Endothelial cell of umbilical vein (primary cell): ENCODE data around the gene SNED1. TPM values are rescaled to one million over a fixed set of nuclear protein-coding genes. Genes with fewer than 3 reads are reported as not detected.

ENCODE experiments used
- BruUV-seq: library from RNA; stranded (reverse); fragments of 400-500 nt; replicated peaks from 2 replicates; lab custom pipeline; 2021; lab: Mats Ljungman, UMichigan
- CTCF ChIA-PET: fragments of 300-600, 350-600 bp; sonication (Branson Sonifier 250); formaldehyde crosslinking; loops from one replicate; lab custom pipeline; 2021; ENCODE audit warnings: antibody characterized with exemption, inconsistent platforms; lab: Charles Lee
- POLR2A ChIA-PET: fragments of 300-600, 350-600 bp; sonication (Branson Sonifier 250); formaldehyde crosslinking; loops from one replicate; lab custom pipeline; 2021; ENCODE audit warnings: antibody characterized with exemption, inconsistent platforms; lab: Charles Lee
- DNase-seq: peaks from one replicate; pipeline ENCODE4 v3.0.0-alpha.2; 2011; ENCODE audit warnings: low read depth, low spot score
- FAIRE-seq: peaks from 2 replicates; lab custom pipeline; 2011; peaks lifted over from hg19 to GRCh38; lab: Jason Lieb, UNC
- H2AFZ ChIP-seq: 2 replicates; pipeline ENCODE4 v1.6.0; 2012; ENCODE audit warnings: low read depth, low read length, control low read depth, inconsistent platforms
- H3K27ac ChIP-seq: 2 replicates; pipeline ENCODE4 v1.5.1; 2011; ENCODE audit warnings: low read depth, mild to moderate bottlenecking, control low read depth, low read length, moderate library complexity; ENCODE audit not compliant: insufficient read depth
- H3K27me3 ChIP-seq, 2 experiments: 2 replicates each; pipeline versions ENCODE4 v1.6.0 to v1.6.1; 2011; ENCODE audit warnings: low read length in 2 of 2, mixed read lengths in 1 of 2; ENCODE audit not compliant: control insufficient read depth in 2 of 2, insufficient read depth in 2 of 2
- H3K36me3 ChIP-seq, 2 experiments: 2 replicates in 1 of 2; 3 replicates in 1 of 2; pipeline ENCODE4 v1.5.1; 2011; ENCODE audit warnings: low read length in 2 of 2, mild to moderate bottlenecking in 1 of 2, moderate library complexity in 1 of 2; ENCODE audit not compliant: control insufficient read depth in 2 of 2, insufficient read depth in 2 of 2; ENCODE audit errors: extremely low read depth in 1 of 2
- H3K4me1 ChIP-seq: 3 replicates; pipeline ENCODE4 v1.5.1; 2011; ENCODE audit warnings: mild to moderate bottlenecking, low read length; ENCODE audit not compliant: control insufficient read depth, insufficient read depth; ENCODE audit errors: extremely low read depth
- H3K4me2 ChIP-seq: 2 replicates; pipeline ENCODE4 v1.6.1; 2011; ENCODE audit warnings: low read length, control low read depth, mixed read lengths; ENCODE audit not compliant: insufficient read depth
- H3K4me3 ChIP-seq, 3 experiments: fragments of 200-600 bp in 1 of 3; sonication (generic), shearing (Covaris generic) in 1 of 3; replicated peaks in 1 of 3; 2 replicates each; pipeline ENCODE4 v1.5.1; 2011 to 2016; ENCODE audit warnings: control low read depth in 3 of 3, low read length in 3 of 3, mild to moderate bottlenecking in 2 of 3, inconsistent platforms in 1 of 3, low read depth in 1 of 3, moderate library complexity in 1 of 3; ENCODE audit not compliant: insufficient read depth in 1 of 3
- H3K79me2 ChIP-seq: 2 replicates; pipeline ENCODE4 v1.6.0; 2012; ENCODE audit warnings: low read length, inconsistent platforms; ENCODE audit not compliant: control insufficient read depth, insufficient read depth
- H3K9ac ChIP-seq: replicated peaks from 2 replicates; pipeline ENCODE3; 2011; ENCODE audit warnings: low read length, control low read depth; ENCODE audit not compliant: insufficient read depth; ENCODE audit errors: extremely low read depth
- H3K9me1 ChIP-seq: replicated peaks from 3 replicates; pipeline ENCODE4 v1.6.0; 2011; ENCODE audit warnings: mild to moderate bottlenecking, low read length; ENCODE audit not compliant: control insufficient read depth, insufficient read depth; ENCODE audit errors: extremely low read depth
- H3K9me3 ChIP-seq: replicated peaks from 2 replicates; pipeline ENCODE4 v1.5.1; 2012; ENCODE audit warnings: low read length, inconsistent platforms; ENCODE audit not compliant: control insufficient read depth, insufficient read depth
- H4K20me1 ChIP-seq: replicated peaks from 2 replicates; pipeline ENCODE3; 2011; ENCODE audit warnings: mild to moderate bottlenecking, low read length; ENCODE audit not compliant: control insufficient read depth, insufficient read depth; ENCODE audit errors: extremely low read depth
- CTCF ChIP-seq, 2 donors: IDR thresholded peaks; 1 replicate in 1 of 2; 2 replicates in 1 of 2; pipeline ENCODE4 v1.5.1; 2011; ENCODE audit warnings: low read length in 2 of 2, mild to moderate bottlenecking in 2 of 2, moderate library complexity in 2 of 2, control low read depth in 1 of 2, inconsistent platforms in 1 of 2, low read depth in 1 of 2; ENCODE audit not compliant: insufficient read depth in 1 of 2; ENCODE audit errors: extremely low read depth in 1 of 2
- EZH2 ChIP-seq: IDR thresholded peaks from 2 replicates; pipeline ENCODE4 v1.6.1; 2012; ENCODE audit warnings: borderline replicate concordance, low read depth, mild to moderate bottlenecking, moderate library complexity, low read length, inconsistent platforms; ENCODE audit not compliant: severe bottlenecking
- FOS ChIP-seq: IDR thresholded peaks from 2 replicates; pipeline ENCODE4 v1.6.1; 2011; ENCODE audit warnings: mild to moderate bottlenecking, low read length, moderate library complexity, borderline replicate concordance; ENCODE audit not compliant: insufficient read depth
- GATA2 ChIP-seq: IDR thresholded peaks from 2 replicates; pipeline ENCODE4 v1.7.0; 2011; ENCODE audit warnings: low read depth, mild to moderate bottlenecking, moderate library complexity, mixed read lengths, low read length; ENCODE audit not compliant: insufficient read length, insufficient read depth
- JUN ChIP-seq: IDR thresholded peaks from 2 replicates; pipeline ENCODE4 v1.6.1; 2011; ENCODE audit warnings: borderline replicate concordance, low read depth; ENCODE audit not compliant: insufficient read length, insufficient read depth
- MAX ChIP-seq: IDR thresholded peaks from 2 replicates; pipeline ENCODE4 v1.6.1; 2011; ENCODE audit not compliant: insufficient read depth, insufficient read length
- MYC ChIP-seq: IDR thresholded peaks from one replicate; pipeline ENCODE4 v1.6.1; 2011; ENCODE audit warnings: mild to moderate bottlenecking, low read depth, low read length
- POLR2A ChIP-seq: IDR thresholded peaks from 2 replicates; pipeline ENCODE4 v1.6.1; 2012; ENCODE audit warnings: low read depth, mild to moderate bottlenecking, control low read depth, low read length
- POLR2AphosphoS5 ChIP-seq: IDR thresholded peaks from 2 replicates; pipeline ENCODE4 v1.6.1; 2012; ENCODE audit warnings: low read depth, mild to moderate bottlenecking, control low read depth, low read length, moderate library complexity; ENCODE audit not compliant: insufficient read depth
- dilution Hi-C: fragments of 300-500 bp; cut with MboI; formaldehyde crosslinking; loops from one replicate; pipeline ENCODE4 v1.15.0; 2019; ENCODE audit warnings: low sequenced_read_pairs; ENCODE audit not compliant: extremely low pct_ligation_motif_present
- intact Hi-C: fragments of 100-400 bp; cut with micrococcal nuclease; formaldehyde crosslinking; loops from one replicate; pipeline ENCODE4 v1.10.0; 2022
- polyA plus RNA-seq, 4 experiments: library from polyadenylated mRNA; depleted of rRNA in 3 of 4; stranded (reverse) in 3 of 4; unstranded in 1 of 4; fragments of >200 nt; gene quantifications; 2 replicates each; pipeline versions ENCODE4 v1.2.1 to v1.2.3, GENCODE V29; 2011 to 2012; ENCODE audit warnings: missing spikeins in 1 of 4
- total RNA-seq: library from RNA; stranded (reverse); gene quantifications from 2 replicates; pipeline ENCODE4 v1.2.3, GENCODE V29; 2021

The SNED1 gene
- total and polyA plus RNA-seq, 2 donors (not counting 3 experiments of a cell fraction or from before 2014, with no cell fraction given): 14.1 to 17.2 TPM

GRCh38 chr2:241020629-241021190 lies 22.3 kb downstream of the SNED1 start:
- H3K4me2 ChIP-seq: no peak overlapping the region
- H3K36me3 ChIP-seq: no peaks in the 10 kb centered on the region
- H3K4me3 ChIP-seq: no peak overlapping the region
- H3K27me3 ChIP-seq: no peaks in the 10 kb centered on the region
- TF ChIP-seq GATA2 (no peak), CTCF (IDR thresholded peaks at IDR 0.05; ENCODE audit: extremely low read depth in 1 of 2, insufficient read depth in 1 of 2, low read depth in 1 of 2, low read length in 2 of 2) (no peak), POLR2AphosphoS5 (no peak), MAX (no peak), POLR2A (no peak), EZH2 (no peak), MYC (no peak), FOS (no peak), JUN (no peak)
- H3K9ac ChIP-seq: no peak overlapping the region
- BruUV-seq: no TSS peak
- H3K27ac ChIP-seq: no peak overlapping the region
- FAIRE-seq: no peak
- no peaks in the 10 kb centered on the region for H3K9me1 ChIP-seq
- H2AFZ ChIP-seq: no peak overlapping the region
- dilution Hi-C loops: no loop called here
- POLR2A ChIA-PET: no interaction called here
- H4K20me1 ChIP-seq: no peaks in the 10 kb centered on the region
- DNase-seq: no peak
- no peaks in the 10 kb centered on the region for H3K4me1 ChIP-seq
- intact Hi-C loops: no loop called here
- no peaks in the 10 kb centered on the region for H3K9me3 ChIP-seq
- CTCF ChIA-PET: interaction anchor here (1.1 kb wide), 1 partner anchor 11 kb away, joined by 7 read pairs; no protein-coding TSS in a partner anchor
- no peaks in the 10 kb centered on the region for H3K79me2 ChIP-seq
